Occipital lobe (tissue), 2 donors: ENCODE results near the gene RCN2. TPM values are rescaled to one million over a fixed set of nuclear protein-coding genes. Genes with fewer than 3 reads are reported as not detected.
"Not testable (repeated sequence)": the region's sequence is repeated elsewhere in the genome, so short reads cannot be mapped to it uniquely, and the experiment has no call there.

Experiments used
- DNase-seq: peaks from one replicate; lab custom pipeline; 2025; lab: John Stamatoyannopoulos, UW
- total RNA-seq: library from RNA; depleted of rRNA; stranded (reverse); fragments of >200 nt; gene quantifications from one replicate; pipeline ENCODE4 v1.2.3, GENCODE V29; 2014

Gene RCN2
- total RNA-seq, 1 donor from 2014 or later, result 68.0 TPM

DNA sequence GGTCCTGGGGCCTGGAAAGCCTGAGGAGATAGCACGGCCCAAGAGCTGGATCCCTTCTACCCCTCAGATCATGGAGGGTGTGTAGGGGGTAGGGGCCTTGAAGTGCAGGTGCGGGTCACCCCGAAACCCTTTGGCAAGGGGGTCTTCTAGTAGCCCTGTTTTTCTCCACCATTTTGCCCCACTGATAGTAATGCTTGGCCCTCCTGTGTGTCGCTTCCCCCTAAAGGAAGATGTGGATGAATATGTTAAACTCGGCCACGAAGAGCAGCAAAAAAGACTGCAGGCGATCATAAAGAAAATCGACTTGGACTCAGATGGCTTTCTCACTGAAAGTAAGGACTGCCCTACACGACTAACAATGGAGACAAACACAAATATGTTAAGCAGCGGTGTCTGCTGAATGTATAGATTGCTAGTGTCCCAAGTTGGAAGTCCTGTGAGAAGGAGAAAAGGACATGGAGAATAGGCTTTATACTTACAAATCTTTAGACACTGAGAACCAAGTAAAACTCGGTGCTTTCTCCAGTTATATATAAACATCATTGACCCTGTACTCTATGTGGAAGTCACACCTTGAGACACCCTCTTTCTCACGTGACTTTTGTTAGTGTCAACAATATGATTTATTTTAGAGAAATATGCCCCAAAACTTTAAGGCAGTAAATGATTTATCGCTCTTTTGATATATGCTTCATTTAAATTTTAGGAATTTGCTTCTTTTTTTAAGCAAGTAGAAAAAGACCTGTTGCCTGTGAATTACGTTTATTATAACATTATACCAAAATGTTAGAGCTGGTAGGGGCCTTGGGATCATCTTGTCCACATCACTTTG lies 802 bp downstream of the RCN2 start:
- DNase-seq, result no peak

DNA sequence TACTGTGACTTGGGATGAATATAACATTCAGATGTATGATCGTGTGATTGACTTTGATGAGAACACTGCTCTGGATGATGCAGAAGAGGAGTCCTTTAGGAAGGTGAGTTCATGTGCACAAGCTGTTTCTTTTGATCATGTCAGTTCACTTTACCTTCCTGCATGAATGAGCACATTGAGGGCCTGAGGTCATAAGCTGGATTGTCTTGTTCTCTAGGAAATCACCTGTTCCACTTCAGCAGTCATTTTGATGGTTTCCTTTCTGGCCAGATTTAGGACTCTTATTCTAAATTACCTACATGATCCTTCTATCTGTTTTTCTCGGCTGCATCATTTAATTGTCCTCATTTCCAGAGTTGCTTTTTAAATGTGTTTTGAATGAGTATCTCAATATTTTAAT lies 4.1 kb downstream of the RCN2 start:
- DNase-seq, result no peak

DNA sequence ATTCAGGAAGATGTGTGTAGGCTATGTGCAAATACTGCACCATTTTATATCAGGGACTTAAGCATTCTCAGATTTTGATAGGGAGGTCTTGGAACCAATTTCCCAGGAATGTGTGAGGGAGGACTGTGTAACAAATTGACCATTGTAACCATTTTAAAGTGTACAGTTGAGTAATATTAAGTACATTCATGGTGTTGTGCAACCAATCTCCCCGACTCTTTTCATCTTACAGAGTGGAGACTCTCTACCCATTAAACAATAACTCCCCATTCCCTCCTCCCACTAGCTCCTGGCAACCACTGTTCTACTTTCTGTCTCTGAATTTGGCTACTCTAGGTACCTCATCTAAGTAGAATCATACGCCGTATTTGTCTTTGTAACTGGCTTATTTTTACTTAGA lies 5.1 kb downstream of the RCN2 start:
- no peak for DNase-seq

DNA sequence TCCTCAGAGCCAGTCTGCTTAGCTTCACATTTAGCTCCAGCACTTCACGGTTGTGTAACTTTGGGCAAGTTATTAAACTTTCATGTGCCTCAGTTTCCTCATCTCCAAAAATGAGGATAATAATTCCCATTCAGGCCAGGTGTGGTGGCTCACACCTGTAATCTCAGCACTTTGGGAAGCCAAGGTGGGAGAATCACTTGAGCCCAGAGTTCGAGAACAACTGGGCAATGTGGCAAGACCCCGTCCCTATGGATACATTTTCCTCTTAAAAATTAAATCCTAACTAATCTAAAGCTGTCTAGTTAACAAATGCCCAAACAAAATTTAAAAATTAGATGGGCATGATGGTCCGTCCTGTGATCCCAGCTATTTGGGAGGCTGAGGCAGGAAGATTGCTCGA lies 7.2 kb downstream of the RCN2 start:
- no peak for DNase-seq

GRCh38 chr15:76939715-76940114 lies 8.2 kb downstream of the RCN2 start:
- no peak for DNase-seq

DNA sequence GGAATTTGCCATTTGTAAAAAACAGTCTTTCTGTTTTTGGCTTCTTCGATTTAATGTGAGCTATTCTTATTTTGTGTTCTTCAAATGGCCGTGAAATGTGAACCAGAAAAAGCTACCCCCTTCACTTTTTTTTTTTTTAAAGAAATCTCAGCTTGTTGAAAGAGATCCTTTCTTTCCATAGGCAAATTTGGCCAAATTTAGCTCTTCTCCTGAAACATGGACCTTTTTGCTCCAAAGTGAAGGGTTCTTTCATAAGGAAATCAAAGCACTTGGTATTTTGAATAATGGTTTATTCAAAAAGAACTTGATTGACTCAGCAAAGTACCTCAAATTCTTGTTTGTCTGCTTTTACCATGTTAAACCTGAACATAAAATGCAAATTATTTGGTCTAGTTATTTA lies 10.1 kb downstream of the RCN2 start:
- no peak for DNase-seq

- DNase-seq, result no peak
Observed at GRCh38 chr15:76942331-76942730, 10.8 kb downstream of the RCN2 start.

- no peak for DNase-seq
Observed at GRCh38 chr15:76945494-76946093, 14.0 kb downstream of the RCN2 start.

DNA sequence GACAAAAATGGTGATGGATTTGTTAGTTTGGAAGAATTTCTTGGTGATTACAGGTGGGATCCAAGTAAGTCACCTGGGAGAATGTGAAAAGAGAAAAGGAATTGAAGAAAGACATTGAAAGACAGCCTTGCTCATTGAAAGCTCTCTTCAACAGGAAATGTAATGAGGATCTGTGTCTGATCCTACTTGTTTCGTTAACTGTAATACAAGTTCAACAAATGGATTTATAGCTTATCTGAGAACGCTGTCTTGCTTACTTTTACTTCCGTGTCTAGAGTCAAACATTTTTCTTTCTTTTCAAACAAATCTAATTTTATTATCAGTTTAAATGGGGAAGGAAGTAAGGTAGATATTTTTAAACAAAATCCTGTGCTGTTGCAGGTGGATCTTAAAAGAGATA lies 15.9 kb downstream of the RCN2 start:
- DNase-seq, result no peak

GRCh38 chr15:76951220-76951619 lies 19.7 kb downstream of the RCN2 start:
- DNase-seq, result no peak

DNA sequence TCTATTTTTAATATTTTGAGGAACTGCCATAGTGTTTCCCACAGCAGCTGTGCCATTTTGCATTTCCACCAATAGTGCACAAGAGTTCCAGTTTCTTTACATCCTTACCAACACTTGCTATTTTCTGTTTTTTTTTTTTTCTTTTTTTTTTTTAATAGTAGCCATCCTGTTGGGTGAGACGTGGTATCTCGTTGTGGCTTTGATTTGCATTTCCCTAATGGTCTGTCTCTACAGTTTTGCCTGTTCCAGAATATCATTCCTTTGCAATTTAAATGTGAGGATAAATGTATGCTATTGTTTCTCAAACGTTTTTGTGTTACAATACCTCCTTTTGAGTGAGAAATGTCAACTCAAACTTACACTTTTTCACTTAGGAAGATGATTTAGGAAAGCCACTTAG lies 22.4 kb downstream of the RCN2 start:
- DNase-seq, result no peak

DNA sequence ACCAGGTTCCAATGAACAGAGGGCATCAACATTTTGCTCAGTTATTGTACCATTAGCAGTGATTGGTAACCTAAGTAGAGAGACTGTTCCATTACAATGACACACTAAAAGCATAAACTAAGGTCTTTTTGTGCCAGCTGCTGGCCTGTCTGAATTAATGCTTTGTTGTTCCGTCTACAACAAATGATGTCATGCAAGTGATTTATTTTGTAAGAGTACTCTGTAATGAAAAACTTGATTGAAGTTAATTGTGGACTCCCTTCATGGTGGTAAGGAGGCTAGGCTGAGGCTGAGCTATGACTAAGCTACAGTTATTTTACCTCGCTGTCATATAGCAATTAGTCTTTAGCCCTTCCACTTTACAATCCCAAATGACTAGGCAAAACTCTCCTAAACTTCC lies 23.2 kb downstream of the RCN2 start:
- DNase-seq, result no peak

GRCh38 chr15:76961268-76962011 lies 29.9 kb downstream of the RCN2 start:
- DNase-seq, result no peak

GRCh38 chr15:76962337-76963013 lies 30.9 kb downstream of the RCN2 start:
- no peak for DNase-seq

DNA sequence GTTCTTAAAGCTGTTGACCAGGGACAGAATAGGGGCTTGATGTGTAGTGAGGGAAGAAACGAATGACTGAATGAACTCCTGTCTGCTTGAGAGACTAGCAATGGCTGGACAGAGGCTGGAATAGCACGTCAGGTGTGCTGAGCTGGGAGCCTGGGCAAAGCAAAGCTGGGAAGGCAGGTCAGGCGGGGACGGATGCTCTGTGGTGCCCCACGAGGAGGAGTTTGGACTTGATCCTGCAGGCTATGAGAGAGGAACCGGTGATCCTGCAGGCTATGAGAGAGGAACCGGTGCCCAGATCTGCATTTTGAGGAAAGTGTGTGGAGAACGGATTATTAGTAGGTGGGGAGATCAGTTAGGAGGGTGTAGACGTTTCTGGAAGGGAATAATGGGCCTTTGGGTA lies 32.0 kb downstream of the RCN2 start:
- no peak for DNase-seq

DNA sequence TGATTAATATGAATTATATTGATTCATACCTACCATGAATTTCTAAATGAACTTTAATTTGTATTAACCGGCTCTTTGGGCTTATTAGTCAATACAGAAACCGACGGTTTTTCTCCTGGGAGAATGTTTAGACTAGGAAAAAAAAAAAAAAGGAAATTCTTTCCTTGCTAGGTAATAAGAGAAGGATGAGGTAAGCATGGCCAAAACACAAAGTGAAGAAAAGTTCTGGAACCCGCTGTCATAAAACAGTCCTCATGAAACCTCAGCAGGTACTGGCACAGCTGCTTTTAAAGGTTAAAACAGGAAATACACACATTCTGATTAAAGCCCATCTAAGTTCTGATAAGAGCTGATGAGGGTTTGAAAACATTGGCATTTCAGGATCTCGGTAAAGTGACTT lies 32.6 kb downstream of the RCN2 start:
- no peak for DNase-seq

DNA sequence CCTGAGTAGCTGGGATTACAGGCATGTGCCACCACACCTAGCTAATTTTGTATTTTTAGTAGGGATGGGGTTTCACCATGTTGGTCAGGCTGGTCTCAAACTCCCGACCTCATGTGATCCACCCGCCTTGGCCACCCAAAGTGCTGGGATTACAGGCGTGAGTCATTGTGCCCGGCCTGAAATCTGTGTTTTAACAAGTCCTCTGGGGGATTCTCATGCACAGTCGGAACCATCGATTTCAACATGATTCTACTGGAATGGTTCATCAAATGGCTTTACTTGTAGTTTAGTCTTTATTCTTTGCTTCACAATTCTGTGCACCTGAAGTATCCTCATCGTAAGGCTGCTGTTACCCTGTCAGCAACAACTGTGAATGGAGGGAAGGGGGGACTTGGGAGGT lies 34.5 kb downstream of the RCN2 start:
- not testable (repeated sequence) for DNase-seq

GRCh38 chr15:76967067-76967466 lies 35.5 kb downstream of the RCN2 start:
- no peak for DNase-seq

DNA sequence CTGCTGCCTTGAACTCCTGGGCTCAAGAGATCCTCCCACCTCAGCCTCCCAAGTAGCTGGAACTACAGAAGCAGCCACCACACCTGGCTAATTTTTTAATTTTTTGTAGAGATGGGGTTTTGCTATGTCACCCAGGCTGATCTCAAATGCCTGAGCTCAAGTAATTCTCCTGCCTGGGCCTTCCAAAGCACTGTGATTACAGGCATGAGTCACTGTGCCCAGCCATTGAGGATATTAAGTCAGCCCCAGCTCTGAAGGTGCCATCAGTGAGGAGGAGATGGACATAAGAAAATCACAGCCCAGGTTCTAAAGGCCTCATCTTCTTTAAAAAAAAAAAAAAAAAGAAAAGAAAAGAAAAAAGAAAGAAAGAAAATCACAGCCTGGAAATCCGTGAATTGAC lies 36.8 kb downstream of the RCN2 start:
- no peak for DNase-seq

- no peak for DNase-seq
Observed at GRCh38 chr15:76972389-76973361, 41.1 kb downstream of the RCN2 start.

DNA sequence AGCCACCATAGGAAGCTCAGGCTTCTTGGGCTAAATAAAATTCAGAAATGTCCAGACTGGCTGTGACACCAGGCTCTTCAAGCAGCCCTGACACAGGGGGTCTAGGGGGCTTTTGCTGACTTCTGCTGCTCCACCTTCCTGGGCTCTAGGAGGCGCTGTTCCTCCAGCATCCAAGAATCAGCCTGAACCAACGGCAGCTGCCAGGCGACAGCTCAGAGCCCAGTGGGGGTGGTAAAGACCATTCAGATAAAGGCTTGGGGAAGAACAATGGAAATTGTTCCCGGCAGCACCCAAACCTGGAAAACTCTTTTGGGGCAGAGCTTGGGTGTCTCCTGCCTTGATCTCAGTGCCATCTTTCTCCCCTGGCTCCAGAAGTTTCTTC lies 41.8 kb downstream of the RCN2 start:
- DNase-seq, result no peak
